GM23248 (cell line): Measurements from ENCODE around the gene HEPH. TPM values are rescaled to one million over a fixed set of nuclear protein-coding genes. Genes with fewer than 3 reads are reported as not detected.

Source experiments
- DNase-seq: peaks from one replicate; pipeline ENCODE4 v3.0.0-alpha.2; 2015
- H2AFZ ChIP-seq: fragments of 200-600 bp; sonication (generic); 2 replicates; pipeline ENCODE4 v1.6.1; 2016; ENCODE audit warnings: antibody characterized with exemption
- H3F3A ChIP-seq: fragments of 200-600 bp; sonication (generic); 2 replicates; pipeline ENCODE4 v1.6.1; 2016; ENCODE audit warnings: mild to moderate bottlenecking, antibody characterized with exemption, mixed run types; ENCODE audit not compliant: insufficient read depth
- H3K27ac ChIP-seq: fragments of 200-600 bp; sonication (generic); 2 replicates; pipeline ENCODE4 v1.5.1; 2016; ENCODE audit warnings: mild to moderate bottlenecking
- H3K27me3 ChIP-seq: fragments of 200-600 bp; sonication (generic); replicated peaks from 2 replicates; pipeline ENCODE4 v1.6.1; 2016; ENCODE audit warnings: mild to moderate bottlenecking; ENCODE audit not compliant: insufficient read depth
- H3K36me3 ChIP-seq: fragments of 200-600 bp; sonication (generic); 2 replicates; pipeline ENCODE4 v1.6.1; 2016; ENCODE audit warnings: low read depth, mild to moderate bottlenecking
- H3K4me1 ChIP-seq: fragments of 200-600 bp; sonication (generic); 2 replicates; pipeline ENCODE4 v1.6.1; 2016; ENCODE audit warnings: mild to moderate bottlenecking; ENCODE audit not compliant: insufficient read depth
- H3K4me2 ChIP-seq: fragments of 200-600 bp; sonication (generic); one replicate; pipeline ENCODE4 v1.6.1; 2016; ENCODE audit warnings: mild to moderate bottlenecking; ENCODE audit not compliant: unreplicated experiment
- H3K4me3 ChIP-seq: fragments of 200-600 bp; sonication (generic); 2 replicates; pipeline ENCODE4 v1.5.1; 2016; ENCODE audit warnings: mild to moderate bottlenecking
- H3K79me2 ChIP-seq: fragments of 200-600 bp; sonication (generic); 2 replicates; pipeline ENCODE4 v1.6.1; 2016; ENCODE audit warnings: mild to moderate bottlenecking; ENCODE audit not compliant: insufficient read depth
- H3K9ac ChIP-seq: fragments of 200-600 bp; sonication (generic); 2 replicates; pipeline ENCODE4 v1.6.1; 2016; ENCODE audit warnings: mild to moderate bottlenecking
- H3K9me2 ChIP-seq: fragments of 200-600 bp; sonication (generic); 2 replicates; pipeline ENCODE4 v1.6.1; 2016; ENCODE audit warnings: mixed run types, mild to moderate bottlenecking, moderate library complexity; ENCODE audit not compliant: insufficient read depth
- H3K9me3 ChIP-seq: fragments of 200-600 bp; sonication (generic); one replicate; pipeline ENCODE4 v1.6.1; 2017; ENCODE audit warnings: low read depth
- H4K20me1 ChIP-seq: fragments of 200-600 bp; sonication (generic); 2 replicates; pipeline ENCODE4 v1.6.0; 2016; ENCODE audit not compliant: insufficient read depth
- EZH2 ChIP-seq: fragments of 200-600 bp; sonication (generic); IDR thresholded peaks from 2 replicates; pipeline ENCODE4 v1.6.1; 2018; ENCODE audit warnings: antibody characterized with exemption, mild to moderate bottlenecking; ENCODE audit not compliant: insufficient read depth, poor library complexity, severe bottlenecking
- EZH2phosphoT487 ChIP-seq: fragments of 200-600 bp; sonication (generic); IDR thresholded peaks from 2 replicates; pipeline ENCODE4 v1.6.1; 2018; ENCODE audit warnings: antibody characterized with exemption, moderate library complexity, mild to moderate bottlenecking, low read depth; ENCODE audit not compliant: insufficient read depth
- WGBS, 2 experiments: methylation state at CpG; one replicate each; pipeline ENCODE4 v1.1.6; 2015 to 2017; ENCODE audit warnings: low lambda C conversion rate in 2 of 2, low coverage in 1 of 2; ENCODE audit errors: missing lambda C conversion rate in 2 of 2; 5-methylcytosine and 5-hydroxymethylcytosine counted together
- in situ Hi-C: fragments of 300-500 bp; cut with MboI; formaldehyde crosslinking; loops from 2 replicates; pipeline ENCODE4 v1.15.0; 2020
- polyA plus RNA-seq: library from polyadenylated mRNA; unstranded; fragments of >200 nt; fragmentation: Nextera tagmentation; extraction: Ambion mirVana; gene quantifications from 2 replicates; pipeline ENCODE4 v1.2.1, GENCODE V29; 2016
- total RNA-seq: library from RNA; depleted of rRNA; stranded (reverse); fragments of >200 nt; shearing (Covaris generic); gene quantifications from 2 replicates; pipeline ENCODE4 v1.2.3, GENCODE V29; 2014

Gene HEPH
- total and polyA plus RNA-seq, 2 experiments from 2014 or later = 14.3 to 42.4 TPM

- TF ChIP-seq EZH2phosphoT487 (no peak), EZH2 (no peak)
- no peak overlapping the region for H3K9ac ChIP-seq
- no peaks in the 10 kb centered on the region for H3K36me3 ChIP-seq
- in situ Hi-C loops = loop anchor here (25.0 kb wide), 1 partner anchor 588 kb away; no protein-coding TSS in a partner anchor
- DNase-seq = peak; percentile 20
- H3K9me2 ChIP-seq = no peaks in the 10 kb centered on the region
- H3K4me1 ChIP-seq = no peaks in the 10 kb centered on the region
- H3K27me3 ChIP-seq = no peaks in the 10 kb centered on the region
- H3K9me3 ChIP-seq = no peaks in the 10 kb centered on the region
- H3K4me2 ChIP-seq = no peak overlapping the region
- no peak overlapping the region for H2AFZ ChIP-seq
- no peaks in the 10 kb centered on the region for H3F3A ChIP-seq
- no peak overlapping the region for H3K4me3 ChIP-seq
- no peak overlapping the region for H3K27ac ChIP-seq
- no peaks in the 10 kb centered on the region for H4K20me1 ChIP-seq
- H3K79me2 ChIP-seq = no peaks in the 10 kb centered on the region
Observed at GRCh38 chrX:66150163-66150562, 13.9 kb upstream of the HEPH start.

DNA sequence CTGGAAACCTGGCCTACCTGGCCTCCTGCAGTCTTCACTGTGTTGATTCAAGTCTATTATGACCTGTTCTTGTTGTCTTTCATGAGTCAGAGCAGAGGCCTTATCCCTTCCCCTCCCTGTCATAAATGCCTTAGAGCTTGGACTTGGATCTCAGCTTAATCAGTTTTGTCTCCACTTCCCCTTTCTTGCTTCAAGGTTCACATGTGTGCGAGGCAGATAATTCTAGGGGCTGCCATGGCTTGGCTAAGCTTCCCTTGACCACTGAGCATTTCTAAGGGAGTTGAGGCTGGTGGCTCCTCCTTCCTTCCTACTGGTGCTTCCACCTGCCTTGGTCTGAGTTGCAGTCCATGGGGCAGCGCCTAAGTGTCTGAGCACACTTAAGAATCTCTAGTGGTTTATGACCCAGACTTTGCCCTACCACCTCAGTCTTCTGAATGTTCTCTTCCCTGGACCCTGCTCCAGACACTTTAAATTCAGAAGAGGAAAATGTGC is 1.7 kb upstream of the HEPH start:
- Histone ChIP-seq H4K20me1 (no peaks in the 10 kb centered on the region), H3K79me2 (peaks cover 11% of the 10 kb centered on the region; the same call in 1 of the 2 replicates), H3K36me3 (no peaks in the 10 kb centered on the region), H3F3A (peaks cover 11% of the 10 kb centered on the region; the same call in 1 of the 2 replicates), H3K4me1 (peaks cover 6% of the 10 kb centered on the region), H3K9me2 (no peaks in the 10 kb centered on the region), H3K9me3 (no peaks in the 10 kb centered on the region), H2AFZ (no peak overlapping the region), H3K27me3 (no peaks in the 10 kb centered on the region), H3K27ac (no peak overlapping the region), H3K4me2 (no peak overlapping the region), H3K9ac (no peak overlapping the region), H3K4me3 (no peak overlapping the region)
- in situ Hi-C loops = loop anchor here (25.0 kb wide), 1 partner anchor 600 kb away; no protein-coding TSS in a partner anchor
- WGBS, 2 experiments = 90 to 93% methylated on average over 2 of the region's 2 CpGs
- TF ChIP-seq EZH2phosphoT487 (no peak), EZH2 (no peak)
- DNase-seq = peak; percentile 10

DNA sequence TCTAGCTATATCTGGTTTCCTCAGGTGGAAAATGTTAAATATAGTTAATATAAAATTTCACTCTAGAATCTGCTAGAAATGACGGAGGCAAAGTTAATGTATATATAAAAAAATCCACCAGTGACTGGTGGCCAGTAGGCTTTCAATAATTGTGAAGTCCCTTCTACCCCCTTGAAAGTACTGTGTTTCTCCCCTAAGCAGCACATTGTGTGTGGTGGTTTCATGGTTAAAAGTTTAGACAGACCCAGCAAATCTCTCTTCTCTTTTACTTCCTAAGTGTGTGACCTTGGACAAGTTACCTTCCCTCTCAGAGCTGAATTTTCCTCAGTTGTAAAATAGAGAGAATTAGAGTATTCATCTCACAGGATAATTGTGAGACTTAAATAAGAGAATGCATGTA is 600 bp upstream of the HEPH start:
- no peak for DNase-seq
- Histone ChIP-seq H3K9ac (no peak overlapping the region), H3K79me2 (peaks cover 11% of the 10 kb centered on the region; the same call in 1 of the 2 replicates), H4K20me1 (no peaks in the 10 kb centered on the region), H3K27me3 (no peaks in the 10 kb centered on the region), H3K27ac (no peak overlapping the region), H3K4me1 (peaks cover 11% of the 10 kb centered on the region), H3K9me3 (no peaks in the 10 kb centered on the region), H3F3A (peaks cover 11% of the 10 kb centered on the region; the same call in 1 of the 2 replicates), H3K4me2 (peak overlapping the region; percentile 78), H3K9me2 (no peaks in the 10 kb centered on the region), H2AFZ (peak overlapping the region; percentile 87), H3K36me3 (no peaks in the 10 kb centered on the region), H3K4me3 (peak overlapping the region; percentile 71; the same call in 1 of the 2 replicates)
- TF ChIP-seq EZH2phosphoT487 (no peak), EZH2 (no peak)
- in situ Hi-C loops = loop anchor here (25.0 kb wide), 1 partner anchor 601 kb away; no protein-coding TSS in a partner anchor
- 75 to 96% methylated on average over 1 of the region's 1 CpG for WGBS, 2 experiments

GRCh38 chrX:66164470-66164869 is 423 bp downstream of the HEPH start:
- Histone ChIP-seq H3K36me3 (no peaks in the 10 kb centered on the region), H3K9me2 (no peaks in the 10 kb centered on the region), H3K9me3 (no peaks in the 10 kb centered on the region), H3K27ac (peak overlapping the region; percentile 41), H3K79me2 (peaks cover 11% of the 10 kb centered on the region; the same call in 1 of the 2 replicates), H4K20me1 (no peaks in the 10 kb centered on the region), H3K4me1 (peaks cover 11% of the 10 kb centered on the region), H3K4me3 (peak overlapping the region; percentile 71), H3K27me3 (no peaks in the 10 kb centered on the region), H3F3A (peaks cover 11% of the 10 kb centered on the region; the same call in 1 of the 2 replicates), H2AFZ (peak overlapping the region; percentile 87), H3K9ac (peak overlapping the region; percentile 67), H3K4me2 (peak overlapping the region; percentile 78)
- in situ Hi-C loops = loop anchor here (25.0 kb wide), 1 partner anchor 602 kb away; no protein-coding TSS in a partner anchor
- peak; percentile 40 for DNase-seq
- TF ChIP-seq EZH2 (no peak), EZH2phosphoT487 (no peak)
- 3 to 4% methylated on average over 3 of the region's 3 CpGs for WGBS, 2 experiments
